T-helper 2 cell (primary cell): ENCODE data around the gene PI4KA.
"Not testable (repeated sequence)": the region's sequence is repeated elsewhere in the genome, so short reads cannot be mapped to it uniquely, and the experiment has no call there.

Experiments
- DNase-seq, 5 experiments: peaks; one replicate each; pipeline versions ENCODE4 v3.0.0 to v3.0.0-alpha.2; 2012 to 2022

Gene PI4KA

GRCh38 chr22:20721409-20722218 is 137.0 kb downstream of the PI4KA start:
- no peak for DNase-seq

GRCh38 chr22:20720692-20721408 is 137.8 kb downstream of the PI4KA start:
- DNase-seq: no peak

- not testable (repeated sequence) for DNase-seq
These were observed 139.9 kb downstream of the PI4KA start for GRCh38 chr22:20718727-20719126.

- not testable (repeated sequence) for DNase-seq
These were observed 140.6 kb downstream of the PI4KA start for GRCh38 chr22:20717981-20718380.

- not testable (repeated sequence) for DNase-seq
These were observed 141.3 kb downstream of the PI4KA start for GRCh38 chr22:20717213-20717866.

- not testable (repeated sequence) for DNase-seq
These were observed 145.5 kb downstream of the PI4KA start for GRCh38 chr22:20713116-20713515.

- not testable (repeated sequence) for DNase-seq
These were observed 148.6 kb downstream of the PI4KA start for GRCh38 chr22:20709966-20710365.

- not testable (repeated sequence) for DNase-seq
These were observed 151.0 kb downstream of the PI4KA start for GRCh38 chr22:20707549-20708118.

GRCh38 chr22:20703816-20704609 is 154.6 kb downstream of the PI4KA start:
- DNase-seq: peak in 2 of 5 experiments; percentile 11 to 24

- DNase-seq: peak in 1 of 5 experiments; percentile 47
These were observed 155.2 kb downstream of the PI4KA start for GRCh38 chr22:20703414-20703806.

- DNase-seq: peak; percentile 90 to 96 (median 96)
These were observed 155.8 kb downstream of the PI4KA start for GRCh38 chr22:20702546-20703413.

- DNase-seq: not testable (repeated sequence)
These were observed 156.5 kb downstream of the PI4KA start for GRCh38 chr22:20702175-20702545.

- DNase-seq: not testable (repeated sequence)
These were observed 156.9 kb downstream of the PI4KA start for GRCh38 chr22:20701680-20702136.

GRCh38 chr22:20700347-20700746 is 158.3 kb downstream of the PI4KA start:
- not testable (repeated sequence) for DNase-seq

- DNase-seq: not testable (repeated sequence)
These were observed 158.8 kb downstream of the PI4KA start for GRCh38 chr22:20699856-20700255.

- DNase-seq: peak; percentile 58 to 86 (median 69)
These were observed 161.0 kb downstream of the PI4KA start for GRCh38 chr22:20697481-20698113.

- not testable (repeated sequence) for DNase-seq
These were observed 162.6 kb downstream of the PI4KA start for GRCh38 chr22:20696056-20696455.

GRCh38 chr22:20695205-20695604 is 163.4 kb downstream of the PI4KA start:
- DNase-seq: not testable (repeated sequence)

GRCh38 chr22:20694256-20694655 is 164.4 kb downstream of the PI4KA start:
- not testable (repeated sequence) for DNase-seq

GRCh38 chr22:20692926-20693325 is 165.7 kb downstream of the PI4KA start:
- not testable (repeated sequence) for DNase-seq
